ENCODE results near the gene KIRREL1.

Gene KIRREL1

GRCh38 chr1:158025576-158026230 is 32.3 kb downstream of the KIRREL1 start:
- H3K36me3 Mint-ChIP-seq: no peaks in the 10 kb centered on the region
- H3K4me3 Mint-ChIP-seq: no peak overlapping the region
- H3K27ac Mint-ChIP-seq: no peak overlapping the region
- H3K9me3 Mint-ChIP-seq (ENCODE audit: low read depth): no peaks in the 10 kb centered on the region
- H3K4me1 Mint-ChIP-seq (ENCODE audit: low read depth): no peaks in the 10 kb centered on the region
- H3K27me3 Mint-ChIP-seq: no peaks in the 10 kb centered on the region

- Mint-ChIP-seq H3K27ac (no peak overlapping the region), H3K27me3 (no peaks in the 10 kb centered on the region), H3K36me3 (no peaks in the 10 kb centered on the region), H3K4me3 (no peak overlapping the region), H3K9me3 (ENCODE audit: low read depth) (no peaks in the 10 kb centered on the region), H3K4me1 (ENCODE audit: low read depth) (no peaks in the 10 kb centered on the region)
Observed at GRCh38 chr1:158026651-158027050, 33.2 kb downstream of the KIRREL1 start.

- Mint-ChIP-seq H3K4me1 (ENCODE audit: low read depth) (no peaks in the 10 kb centered on the region), H3K27ac (no peak overlapping the region)
Observed at GRCh38 chr1:158027508-158027907, 34.1 kb downstream of the KIRREL1 start.

GRCh38 chr1:158028969-158029368 is 35.5 kb downstream of the KIRREL1 start:
- Mint-ChIP-seq H3K27ac (no peak overlapping the region), H3K36me3 (no peaks in the 10 kb centered on the region), H3K27me3 (peaks cover 1% of the 10 kb centered on the region), H3K4me3 (no peak overlapping the region), H3K4me1 (ENCODE audit: low read depth) (no peaks in the 10 kb centered on the region), H3K9me3 (ENCODE audit: low read depth) (no peaks in the 10 kb centered on the region)

More at GRCh38 chr1:158027508-158027907, 34.1 kb downstream of the KIRREL1 start:
- no peak overlapping the region for H3K4me3 Mint-ChIP-seq
- no peaks in the 10 kb centered on the region for H3K9me3 Mint-ChIP-seq (ENCODE audit: low read depth)
- no peaks in the 10 kb centered on the region for H3K36me3 Mint-ChIP-seq
- no peaks in the 10 kb centered on the region for H3K27me3 Mint-ChIP-seq

GRCh38 chr1:158035014-158035413 is 41.6 kb downstream of the KIRREL1 start:
- Mint-ChIP-seq H3K36me3 (no peaks in the 10 kb centered on the region), H3K9me3 (ENCODE audit: low read depth) (no peaks in the 10 kb centered on the region), H3K27me3 (peaks cover 3% of the 10 kb centered on the region), H3K4me1 (ENCODE audit: low read depth) (no peaks in the 10 kb centered on the region), H3K27ac (no peak overlapping the region), H3K4me3 (no peak overlapping the region)

GRCh38 chr1:158035976-158036583 is 42.6 kb downstream of the KIRREL1 start:
- H3K36me3 Mint-ChIP-seq: no peaks in the 10 kb centered on the region
- no peak overlapping the region for H3K27ac Mint-ChIP-seq
- H3K4me3 Mint-ChIP-seq: no peak overlapping the region
- no peaks in the 10 kb centered on the region for H3K4me1 Mint-ChIP-seq (ENCODE audit: low read depth)
- H3K27me3 Mint-ChIP-seq: peaks cover 6% of the 10 kb centered on the region
- no peaks in the 10 kb centered on the region for H3K9me3 Mint-ChIP-seq (ENCODE audit: low read depth)

GRCh38 chr1:158037008-158037865 is 43.8 kb downstream of the KIRREL1 start:
- Mint-ChIP-seq H3K4me1 (ENCODE audit: low read depth) (no peaks in the 10 kb centered on the region), H3K27me3 (peaks cover 6% of the 10 kb centered on the region), H3K36me3 (no peaks in the 10 kb centered on the region)

GRCh38 chr1:158037866-158038359 is 44.5 kb downstream of the KIRREL1 start:
- Mint-ChIP-seq H3K9me3 (ENCODE audit: low read depth) (no peaks in the 10 kb centered on the region), H3K36me3 (no peaks in the 10 kb centered on the region), H3K27ac (no peak overlapping the region), H3K4me3 (no peak overlapping the region), H3K4me1 (ENCODE audit: low read depth) (no peaks in the 10 kb centered on the region), H3K27me3 (peaks cover 6% of the 10 kb centered on the region)

More at GRCh38 chr1:158037008-158037865, 43.8 kb downstream of the KIRREL1 start:
- no peak overlapping the region for H3K27ac Mint-ChIP-seq
- H3K9me3 Mint-ChIP-seq (ENCODE audit: low read depth): no peaks in the 10 kb centered on the region
- no peak overlapping the region for H3K4me3 Mint-ChIP-seq

GRCh38 chr1:158038793-158039192 is 45.3 kb downstream of the KIRREL1 start:
- Mint-ChIP-seq H3K4me3 (no peak overlapping the region), H3K4me1 (ENCODE audit: low read depth) (no peaks in the 10 kb centered on the region), H3K27ac (no peak overlapping the region), H3K27me3 (peaks cover 5% of the 10 kb centered on the region), H3K9me3 (ENCODE audit: low read depth) (no peaks in the 10 kb centered on the region), H3K36me3 (no peaks in the 10 kb centered on the region)

GRCh38 chr1:158039380-158039779 is 45.9 kb downstream of the KIRREL1 start:
- H3K36me3 Mint-ChIP-seq: no peaks in the 10 kb centered on the region
- H3K9me3 Mint-ChIP-seq (ENCODE audit: low read depth): no peaks in the 10 kb centered on the region
- no peak overlapping the region for H3K4me3 Mint-ChIP-seq
- no peaks in the 10 kb centered on the region for H3K4me1 Mint-ChIP-seq (ENCODE audit: low read depth)
- peaks cover 5% of the 10 kb centered on the region for H3K27me3 Mint-ChIP-seq
- H3K27ac Mint-ChIP-seq: no peak overlapping the region

- Mint-ChIP-seq H3K27me3 (peaks cover 7% of the 10 kb centered on the region), H3K9me3 (ENCODE audit: low read depth) (no peaks in the 10 kb centered on the region)
Observed at GRCh38 chr1:158040323-158040722, 46.9 kb downstream of the KIRREL1 start.

GRCh38 chr1:158043232-158043631 is 49.8 kb downstream of the KIRREL1 start:
- no peak overlapping the region for H3K4me3 Mint-ChIP-seq

More at GRCh38 chr1:158040323-158040722, 46.9 kb downstream of the KIRREL1 start:
- Mint-ChIP-seq H3K36me3 (no peaks in the 10 kb centered on the region), H3K27ac (no peak overlapping the region), H3K4me3 (no peak overlapping the region), H3K4me1 (ENCODE audit: low read depth) (no peaks in the 10 kb centered on the region)

GRCh38 chr1:158045639-158046038 is 52.2 kb downstream of the KIRREL1 start:
- no peaks in the 10 kb centered on the region for H3K9me3 Mint-ChIP-seq (ENCODE audit: low read depth)
- no peaks in the 10 kb centered on the region for H3K36me3 Mint-ChIP-seq
- H3K4me3 Mint-ChIP-seq: no peak overlapping the region
- H3K27me3 Mint-ChIP-seq: peaks cover 6% of the 10 kb centered on the region
- H3K4me1 Mint-ChIP-seq (ENCODE audit: low read depth): no peaks in the 10 kb centered on the region
- H3K27ac Mint-ChIP-seq: no peak overlapping the region

More at GRCh38 chr1:158043232-158043631, 49.8 kb downstream of the KIRREL1 start:
- Mint-ChIP-seq H3K4me1 (ENCODE audit: low read depth) (no peaks in the 10 kb centered on the region), H3K27me3 (peaks cover 7% of the 10 kb centered on the region), H3K27ac (no peak overlapping the region), H3K9me3 (ENCODE audit: low read depth) (no peaks in the 10 kb centered on the region), H3K36me3 (no peaks in the 10 kb centered on the region)

GRCh38 chr1:158046715-158047510 is 53.5 kb downstream of the KIRREL1 start:
- Mint-ChIP-seq H3K27me3 (peaks cover 2% of the 10 kb centered on the region), H3K27ac (no peak overlapping the region), H3K9me3 (ENCODE audit: low read depth) (no peaks in the 10 kb centered on the region), H3K36me3 (no peaks in the 10 kb centered on the region), H3K4me1 (ENCODE audit: low read depth) (no peaks in the 10 kb centered on the region), H3K4me3 (no peak overlapping the region)
